HEK293T (cell line): ENCODE results near the gene LRRC17.
A peak's percentile ranks its signal among the peaks of the same experiment; 100 is the strongest.

Experiments used
- CTCF ChIA-PET: fragments of 350-600 bp; formaldehyde crosslinking; extraction: SDS; loops from one replicate; lab custom pipeline; 2021; ENCODE audit warnings: antibody characterized with exemption, inconsistent platforms; lab: Yijun Ruan, JAX
- POLR2A ChIA-PET: fragments of 350-600 bp; formaldehyde crosslinking; extraction: SDS; loops from one replicate; lab custom pipeline; 2020; ENCODE audit warnings: antibody characterized with exemption, inconsistent platforms; lab: Yijun Ruan, JAX
- DNase-seq: peaks from one replicate; pipeline ENCODE4 v3.0.0; 2012; ENCODE audit warnings: mixed read lengths; ENCODE audit errors: extremely low spot score
- ARNT ChIP-seq: fragments of 450-650 bp; IDR thresholded peaks from 2 replicates; pipeline ENCODE4 v1.6.1; 2017; ENCODE audit warnings: mild to moderate bottlenecking
- BHLHE40 ChIP-seq: fragments of 450-650 bp; IDR thresholded peaks from 2 replicates; pipeline ENCODE4 v1.6.1; 2016; ENCODE audit warnings: mild to moderate bottlenecking, moderate library complexity, borderline replicate concordance
- CTBP1 ChIP-seq: fragments of 450-650 bp; IDR thresholded peaks from 2 replicates; pipeline ENCODE4 v1.6.1; 2016; ENCODE audit warnings: borderline replicate concordance
- ELF4 ChIP-seq: fragments of 450-650 bp; IDR thresholded peaks from 2 replicates; pipeline ENCODE4 v1.6.1; 2017; ENCODE audit warnings: antibody characterized with exemption
- FOXA1 ChIP-seq: fragments of 450-650 bp; IDR thresholded peaks from 2 replicates; pipeline ENCODE4 v1.6.1; 2016; ENCODE audit warnings: mild to moderate bottlenecking
- FOXK2 ChIP-seq: fragments of 450-650 bp; IDR thresholded peaks from 2 replicates; pipeline ENCODE4 v1.6.1; 2016; ENCODE audit warnings: mild to moderate bottlenecking
- FOXM1 ChIP-seq: fragments of 450-650 bp; IDR thresholded peaks from 2 replicates; pipeline ENCODE4 v1.6.1; 2017; ENCODE audit warnings: mild to moderate bottlenecking, borderline replicate concordance
- HDGF ChIP-seq: fragments of 450-650 bp; IDR thresholded peaks from 2 replicates; pipeline ENCODE4 v1.6.1; 2017; ENCODE audit warnings: antibody characterized with exemption, borderline replicate concordance
- L3MBTL2 ChIP-seq: fragments of 450-650 bp; conservative IDR thresholded peaks from 2 replicates; pipeline ENCODE4 v1.6.1; 2016; ENCODE audit warnings: mild to moderate bottlenecking
- LEF1 ChIP-seq: fragments of 450-650 bp; IDR thresholded peaks from 2 replicates; pipeline ENCODE4 v1.6.1; 2017; ENCODE audit warnings: mild to moderate bottlenecking, borderline replicate concordance
- NFRKB ChIP-seq: fragments of 450-650 bp; IDR thresholded peaks from 2 replicates; pipeline ENCODE4 v1.6.1; 2016; ENCODE audit warnings: mild to moderate bottlenecking, moderate library complexity
- SP1 ChIP-seq: fragments of 450-650 bp; IDR thresholded peaks from 2 replicates; pipeline ENCODE4 v1.6.1; 2017
- SUZ12 ChIP-seq: fragments of 450-650 bp; IDR thresholded peaks from 2 replicates; pipeline ENCODE4 v1.6.1; 2016; ENCODE audit warnings: mild to moderate bottlenecking
- TARDBP ChIP-seq: fragments of 450-650 bp; IDR thresholded peaks from 2 replicates; pipeline ENCODE4 v1.6.1; 2016
- ZNF384 ChIP-seq: fragments of 450-650 bp; IDR thresholded peaks from 2 replicates; pipeline ENCODE4 v1.6.1; 2016
- TF ChIP-seq, protein P1 (sequence below): fragments of 450-650 bp; IDR thresholded peaks from 2 replicates; pipeline ENCODE4 v1.6.1; 2016

Gene LRRC17

GRCh38 chr7:102912742-102913141 is at the start of gene LRRC17:
Gene LRRC17 (plus strand): TSS chr7:102913000. CDS start chr7:102933914, 20,914 bp downstream.
- ChIA-PET CTCF (no interaction called here), POLR2A (no interaction called here)
- TF ChIP-seq SUZ12, result no peak
- TF ChIP-seq, protein P1, sequence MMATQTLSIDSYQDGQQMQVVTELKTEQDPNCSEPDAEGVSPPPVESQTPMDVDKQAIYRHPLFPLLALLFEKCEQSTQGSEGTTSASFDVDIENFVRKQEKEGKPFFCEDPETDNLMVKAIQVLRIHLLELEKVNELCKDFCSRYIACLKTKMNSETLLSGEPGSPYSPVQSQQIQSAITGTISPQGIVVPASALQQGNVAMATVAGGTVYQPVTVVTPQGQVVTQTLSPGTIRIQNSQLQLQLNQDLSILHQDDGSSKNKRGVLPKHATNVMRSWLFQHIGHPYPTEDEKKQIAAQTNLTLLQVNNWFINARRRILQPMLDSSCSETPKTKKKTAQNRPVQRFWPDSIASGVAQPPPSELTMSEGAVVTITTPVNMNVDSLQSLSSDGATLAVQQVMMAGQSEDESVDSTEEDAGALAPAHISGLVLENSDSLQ, result peak; percentile 38; the same call in 1 of the 2 replicates
- DNase-seq, result peak; percentile 60

DNA sequence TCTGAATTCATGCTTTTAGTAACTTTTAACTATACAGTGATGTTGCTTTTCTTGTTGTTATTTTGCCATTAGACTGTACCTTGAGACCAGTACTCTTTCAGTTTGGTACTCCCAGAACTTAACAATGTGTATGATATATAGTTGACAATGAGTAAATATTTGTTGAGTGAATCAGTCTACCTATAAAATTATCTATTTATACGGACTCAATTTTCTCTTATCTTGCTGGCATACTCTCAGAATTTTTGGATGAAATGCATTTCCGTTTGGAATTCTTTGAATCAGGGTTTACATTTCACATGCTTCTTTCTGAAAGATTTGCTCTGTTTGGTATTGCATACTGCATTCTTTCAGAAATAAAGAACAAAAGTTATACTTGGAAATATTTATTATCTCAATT is 47.8 kb upstream of the LRRC17 start:
- POLR2A ChIA-PET, result no interaction called here
- DNase-seq, result no peak
- TF ChIP-seq HDGF (no peak), CTBP1 (no peak), TARDBP (no peak), FOXK2 (no peak), NFRKB (no peak), ELF4 (no peak), BHLHE40 (no peak), ZNF384 (no peak), LEF1 (no peak), SUZ12 (no peak), ARNT (no peak), L3MBTL2 (no peak), SP1 (no peak), FOXM1 (no peak), FOXA1 (no peak)
- TF ChIP-seq, protein P1, result no peak
- CTCF ChIA-PET, result no interaction called here

- ChIA-PET CTCF (no interaction called here), POLR2A (no interaction called here)
- TF ChIP-seq FOXM1 (no peak), TARDBP (no peak), L3MBTL2 (no peak), ZNF384 (no peak), ELF4 (no peak), FOXA1 (no peak), BHLHE40 (no peak), ARNT (no peak), NFRKB (no peak), HDGF (no peak)
- TF ChIP-seq, protein P1, result no peak
- no peak for DNase-seq
Measured at GRCh38 chr7:102866535-102867215, 46.1 kb upstream of the LRRC17 start.

DNA sequence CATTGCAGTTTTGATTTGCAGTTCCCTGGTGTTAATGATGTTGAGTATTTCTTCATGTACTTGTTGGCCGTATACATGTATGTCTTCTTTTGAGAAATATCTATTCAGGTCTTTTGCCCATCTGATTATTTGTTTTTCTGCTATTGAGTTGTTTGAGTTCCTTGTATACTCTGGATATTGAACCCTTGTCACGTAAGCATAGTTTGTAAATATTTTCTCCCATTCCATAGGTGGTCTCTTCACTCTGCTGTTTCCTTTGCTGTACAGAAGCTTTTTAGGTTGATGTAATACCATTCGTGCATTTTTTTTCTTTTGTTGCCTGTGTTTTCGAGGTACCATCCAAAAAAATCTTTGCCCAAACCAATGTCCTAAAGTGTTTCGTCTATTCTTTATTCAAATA is 43.6 kb upstream of the LRRC17 start:
- DNase-seq, result no peak
- POLR2A ChIA-PET, result no interaction called here
- TF ChIP-seq ARNT, result no peak
- TF ChIP-seq FOXM1, result no peak
- no peak for TF ChIP-seq LEF1
- TF ChIP-seq, protein P1, result no peak
- CTCF ChIA-PET, result interaction anchor here (0.6 kb wide), 1 partner anchor 31 kb away, joined by 3 read pairs; no protein-coding TSS in a partner anchor

- ChIA-PET CTCF (no interaction called here), POLR2A (no interaction called here)
- TF ChIP-seq SP1 (no peak), L3MBTL2 (no peak), LEF1 (no peak), ELF4 (no peak), BHLHE40 (no peak), HDGF (no peak), FOXA1 (no peak), NFRKB (no peak), FOXM1 (no peak), ARNT (no peak), SUZ12 (no peak), TARDBP (no peak), FOXK2 (no peak), CTBP1 (no peak), ZNF384 (no peak)
- TF ChIP-seq, protein P1, result no peak
- DNase-seq, result no peak
Measured at GRCh38 chr7:102872460-102872859, 40.3 kb upstream of the LRRC17 start.
